Measurements from ENCODE around the gene CEP72. TPM values are rescaled to one million over a fixed set of nuclear protein-coding genes. Genes with fewer than 3 reads are reported as not detected.
"Not testable (repeated sequence)": the region's sequence is repeated elsewhere in the genome, so short reads cannot be mapped to it uniquely, and the experiment has no call there.

Gene CEP72
- total RNA-seq, 1 donor from 2014 or later: 7.0 TPM

DNA sequence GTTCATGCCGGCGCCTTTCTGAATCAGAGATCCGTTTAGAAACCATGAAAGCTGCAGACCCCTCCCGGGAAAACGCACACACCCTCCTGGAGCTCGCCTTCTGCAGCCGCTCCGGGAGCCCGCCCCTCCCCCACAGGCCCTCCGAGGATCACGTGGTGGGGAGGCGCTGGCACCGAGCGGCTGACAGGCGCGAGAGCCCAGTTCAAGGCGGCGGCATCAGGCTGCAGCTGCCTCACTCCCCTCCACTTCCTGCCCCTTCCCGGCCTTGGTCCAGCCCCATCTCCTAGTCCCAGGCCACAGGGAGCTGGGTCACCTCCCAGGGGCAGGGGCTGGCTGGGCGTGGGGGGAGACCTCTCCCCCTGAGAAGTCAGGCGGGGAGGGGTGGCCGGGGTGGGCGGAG, 78.9 kb downstream of the CEP72 start:
- H3K9me3 ChIP-seq (ENCODE audit: insufficient read depth, low read depth, low read length); H3K27ac Mint-ChIP-seq (ENCODE audit: unreplicated experiment); H3K4me3 ChIP-seq (ENCODE audit: insufficient read depth, low read depth, low read length); H3K27ac ChIP-seq (ENCODE audit: low read depth, low read length); H4K20me1 ChIP-seq (ENCODE audit: insufficient read depth, low read length); H3K4me1 Mint-ChIP-seq (ENCODE audit: low read depth, unreplicated experiment); H2AFZ ChIP-seq (ENCODE audit: low read depth, low read length); H3K36me3 Mint-ChIP-seq (ENCODE audit: low read depth, unreplicated experiment); H3K4me1 ChIP-seq (ENCODE audit: insufficient read depth, low read length); H3K79me2 ChIP-seq (ENCODE audit: insufficient read depth, low read length); H3K4me2 ChIP-seq (ENCODE audit: low read length); H3K9me3 Mint-ChIP-seq (ENCODE audit: unreplicated experiment); H3K9ac ChIP-seq (ENCODE audit: low read length); DNase-seq (ENCODE audit: low read depth); H3K4me3 Mint-ChIP-seq (ENCODE audit: unreplicated experiment); FAIRE-seq; H3K36me3 ChIP-seq (ENCODE audit: insufficient read depth, low read length); H3K27me3 ChIP-seq (ENCODE audit: insufficient read depth, low read length); H3K27me3 Mint-ChIP-seq (ENCODE audit: low read depth, unreplicated experiment): not testable (repeated sequence)

DNA sequence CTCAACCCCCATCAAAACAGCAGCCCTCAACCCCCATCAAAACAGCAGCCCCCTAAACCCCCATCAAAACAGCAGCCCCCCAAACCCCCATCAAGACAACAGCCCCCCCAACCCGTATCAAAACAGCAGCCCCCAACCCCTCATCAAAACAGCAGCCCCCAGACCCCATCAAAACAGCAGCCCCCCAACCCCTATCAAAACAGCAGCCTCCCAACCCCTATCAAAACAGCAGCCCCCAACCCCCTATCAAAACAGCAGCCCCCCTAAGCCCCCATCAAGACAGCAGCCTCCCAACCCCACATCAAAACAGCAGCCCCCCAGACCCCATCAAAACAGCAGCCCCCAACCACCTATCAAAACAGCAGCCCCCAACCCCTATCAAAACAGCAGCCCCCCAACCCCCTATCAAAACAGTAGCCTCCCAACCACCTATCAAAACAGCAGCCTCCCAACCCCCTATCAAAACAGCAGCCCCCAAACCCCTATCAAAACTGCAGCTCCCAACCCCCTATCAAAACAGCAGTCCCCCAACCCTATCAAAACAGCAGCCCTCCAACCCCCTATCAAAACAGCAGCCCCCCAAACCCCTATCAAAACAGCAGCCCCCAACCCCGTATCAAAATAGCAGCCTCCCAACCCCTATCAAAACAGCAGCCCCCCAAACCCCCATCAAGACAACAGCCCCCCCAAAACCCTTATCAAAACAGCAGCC, 79.8 kb downstream of the CEP72 start:
- H3K9me3 Mint-ChIP-seq (ENCODE audit: unreplicated experiment): peaks cover 2% of the 10 kb centered on the region
- H3K36me3 ChIP-seq (ENCODE audit: insufficient read depth, low read length): no peaks in the 10 kb centered on the region
- no peaks in the 10 kb centered on the region for H3K79me2 ChIP-seq (ENCODE audit: insufficient read depth, low read length)
- H3K27me3 Mint-ChIP-seq (ENCODE audit: low read depth, unreplicated experiment): peaks cover 6% of the 10 kb centered on the region
- FAIRE-seq (no peak), DNase-seq (ENCODE audit: low read depth) (no peak)
- H3K27me3 ChIP-seq (ENCODE audit: insufficient read depth, low read length): no peaks in the 10 kb centered on the region
- H3K9me3 ChIP-seq (ENCODE audit: insufficient read depth, low read depth, low read length): no peaks in the 10 kb centered on the region
- no peaks in the 10 kb centered on the region for H3K36me3 Mint-ChIP-seq (ENCODE audit: low read depth, unreplicated experiment)
- no peak overlapping the region for H2AFZ ChIP-seq (ENCODE audit: low read depth, low read length)
- H3K9ac ChIP-seq (ENCODE audit: low read length): no peak overlapping the region
- peak overlapping the region; percentile 67 for H3K4me2 ChIP-seq (ENCODE audit: low read length)
- no peaks in the 10 kb centered on the region for H3K4me1 ChIP-seq (ENCODE audit: insufficient read depth, low read length)
- no peak overlapping the region for H3K4me3 ChIP-seq (ENCODE audit: insufficient read depth, low read depth, low read length)
- no peak overlapping the region for H3K4me3 Mint-ChIP-seq (ENCODE audit: unreplicated experiment)
- no peak overlapping the region for H3K27ac ChIP-seq (ENCODE audit: low read depth, low read length)
- TF ChIP-seq EZH2 (IDR thresholded peaks at IDR 0.05; ENCODE audit: insufficient read depth, low read length): no peak
- TF ChIP-seq, protein P1, sequence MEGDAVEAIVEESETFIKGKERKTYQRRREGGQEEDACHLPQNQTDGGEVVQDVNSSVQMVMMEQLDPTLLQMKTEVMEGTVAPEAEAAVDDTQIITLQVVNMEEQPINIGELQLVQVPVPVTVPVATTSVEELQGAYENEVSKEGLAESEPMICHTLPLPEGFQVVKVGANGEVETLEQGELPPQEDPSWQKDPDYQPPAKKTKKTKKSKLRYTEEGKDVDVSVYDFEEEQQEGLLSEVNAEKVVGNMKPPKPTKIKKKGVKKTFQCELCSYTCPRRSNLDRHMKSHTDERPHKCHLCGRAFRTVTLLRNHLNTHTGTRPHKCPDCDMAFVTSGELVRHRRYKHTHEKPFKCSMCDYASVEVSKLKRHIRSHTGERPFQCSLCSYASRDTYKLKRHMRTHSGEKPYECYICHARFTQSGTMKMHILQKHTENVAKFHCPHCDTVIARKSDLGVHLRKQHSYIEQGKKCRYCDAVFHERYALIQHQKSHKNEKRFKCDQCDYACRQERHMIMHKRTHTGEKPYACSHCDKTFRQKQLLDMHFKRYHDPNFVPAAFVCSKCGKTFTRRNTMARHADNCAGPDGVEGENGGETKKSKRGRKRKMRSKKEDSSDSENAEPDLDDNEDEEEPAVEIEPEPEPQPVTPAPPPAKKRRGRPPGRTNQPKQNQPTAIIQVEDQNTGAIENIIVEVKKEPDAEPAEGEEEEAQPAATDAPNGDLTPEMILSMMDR (IDR thresholded peaks at IDR 0.05; ENCODE audit: insufficient read depth, low read depth, low read length): no peak
- H4K20me1 ChIP-seq (ENCODE audit: insufficient read depth, low read length): no peaks in the 10 kb centered on the region
- no peaks in the 10 kb centered on the region for H3K4me1 Mint-ChIP-seq (ENCODE audit: low read depth, unreplicated experiment)
- H3K27ac Mint-ChIP-seq (ENCODE audit: unreplicated experiment): no peak overlapping the region

DNA sequence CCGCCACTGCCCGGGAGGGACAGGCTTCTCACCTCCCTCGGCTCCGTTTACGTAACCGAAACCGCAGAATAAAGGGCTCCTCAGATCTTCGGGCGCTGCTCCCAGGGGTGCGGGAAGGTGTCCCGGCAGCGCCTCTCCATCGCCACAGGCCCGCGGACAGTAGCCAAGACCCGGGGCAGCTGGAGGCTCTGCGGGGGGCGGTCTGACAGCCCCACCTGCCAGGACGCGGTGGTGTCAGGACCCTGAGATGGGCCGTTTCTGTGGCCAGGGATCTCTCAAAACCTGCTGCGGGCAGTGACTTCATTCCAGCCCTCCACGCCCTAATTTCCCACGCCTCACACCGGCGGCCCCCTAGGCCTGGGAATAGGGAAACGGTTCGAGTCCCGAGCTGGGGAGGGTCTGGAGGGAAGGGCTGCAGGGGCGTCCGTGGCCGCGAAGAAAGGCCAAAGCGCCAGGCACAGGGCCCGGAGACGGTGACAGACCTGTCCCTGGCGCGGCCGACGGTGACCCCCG, 80.4 kb downstream of the CEP72 start:
- not testable (repeated sequence) for H3K36me3 ChIP-seq (ENCODE audit: insufficient read depth, low read length); H2AFZ ChIP-seq (ENCODE audit: low read depth, low read length); H3K27me3 ChIP-seq (ENCODE audit: insufficient read depth, low read length); H3K27ac ChIP-seq (ENCODE audit: low read depth, low read length); H4K20me1 ChIP-seq (ENCODE audit: insufficient read depth, low read length); H3K9me3 ChIP-seq (ENCODE audit: insufficient read depth, low read depth, low read length); H3K4me1 Mint-ChIP-seq (ENCODE audit: low read depth, unreplicated experiment); H3K4me1 ChIP-seq (ENCODE audit: insufficient read depth, low read length); DNase-seq (ENCODE audit: low read depth); H3K79me2 ChIP-seq (ENCODE audit: insufficient read depth, low read length); H3K27ac Mint-ChIP-seq (ENCODE audit: unreplicated experiment); H3K9ac ChIP-seq (ENCODE audit: low read length); FAIRE-seq; H3K36me3 Mint-ChIP-seq (ENCODE audit: low read depth, unreplicated experiment); H3K4me3 Mint-ChIP-seq (ENCODE audit: unreplicated experiment); H3K9me3 Mint-ChIP-seq (ENCODE audit: unreplicated experiment); H3K4me3 ChIP-seq (ENCODE audit: insufficient read depth, low read depth, low read length)
- peak overlapping the region; percentile 67 for H3K4me2 ChIP-seq (ENCODE audit: low read length)
- peak; percentile 47 for TF ChIP-seq EZH2 (IDR thresholded peaks at IDR 0.05; ENCODE audit: insufficient read depth, low read length)
- peaks cover 12% of the 10 kb centered on the region for H3K27me3 Mint-ChIP-seq (ENCODE audit: low read depth, unreplicated experiment)

Data from astrocyte (in vitro differentiated cells and primary cell).